HG03565 (cell line): ENCODE data around the gene COPB1.
"Not testable (repeated sequence)": the region's sequence is repeated elsewhere in the genome, so short reads cannot be mapped to it uniquely, and the experiment has no call there.

Experiments used
- ATAC-seq: cut with Tn5 transposase; IDR thresholded peaks from one replicate; pipeline ENCODE4 v1.9.1; 2021; ENCODE audit warnings: mild to moderate bottlenecking, moderate library complexity; ENCODE audit not compliant: unreplicated experiment

COPB1 gene, protein sequence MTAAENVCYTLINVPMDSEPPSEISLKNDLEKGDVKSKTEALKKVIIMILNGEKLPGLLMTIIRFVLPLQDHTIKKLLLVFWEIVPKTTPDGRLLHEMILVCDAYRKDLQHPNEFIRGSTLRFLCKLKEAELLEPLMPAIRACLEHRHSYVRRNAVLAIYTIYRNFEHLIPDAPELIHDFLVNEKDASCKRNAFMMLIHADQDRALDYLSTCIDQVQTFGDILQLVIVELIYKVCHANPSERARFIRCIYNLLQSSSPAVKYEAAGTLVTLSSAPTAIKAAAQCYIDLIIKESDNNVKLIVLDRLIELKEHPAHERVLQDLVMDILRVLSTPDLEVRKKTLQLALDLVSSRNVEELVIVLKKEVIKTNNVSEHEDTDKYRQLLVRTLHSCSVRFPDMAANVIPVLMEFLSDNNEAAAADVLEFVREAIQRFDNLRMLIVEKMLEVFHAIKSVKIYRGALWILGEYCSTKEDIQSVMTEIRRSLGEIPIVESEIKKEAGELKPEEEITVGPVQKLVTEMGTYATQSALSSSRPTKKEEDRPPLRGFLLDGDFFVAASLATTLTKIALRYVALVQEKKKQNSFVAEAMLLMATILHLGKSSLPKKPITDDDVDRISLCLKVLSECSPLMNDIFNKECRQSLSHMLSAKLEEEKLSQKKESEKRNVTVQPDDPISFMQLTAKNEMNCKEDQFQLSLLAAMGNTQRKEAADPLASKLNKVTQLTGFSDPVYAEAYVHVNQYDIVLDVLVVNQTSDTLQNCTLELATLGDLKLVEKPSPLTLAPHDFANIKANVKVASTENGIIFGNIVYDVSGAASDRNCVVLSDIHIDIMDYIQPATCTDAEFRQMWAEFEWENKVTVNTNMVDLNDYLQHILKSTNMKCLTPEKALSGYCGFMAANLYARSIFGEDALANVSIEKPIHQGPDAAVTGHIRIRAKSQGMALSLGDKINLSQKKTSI

DNA sequence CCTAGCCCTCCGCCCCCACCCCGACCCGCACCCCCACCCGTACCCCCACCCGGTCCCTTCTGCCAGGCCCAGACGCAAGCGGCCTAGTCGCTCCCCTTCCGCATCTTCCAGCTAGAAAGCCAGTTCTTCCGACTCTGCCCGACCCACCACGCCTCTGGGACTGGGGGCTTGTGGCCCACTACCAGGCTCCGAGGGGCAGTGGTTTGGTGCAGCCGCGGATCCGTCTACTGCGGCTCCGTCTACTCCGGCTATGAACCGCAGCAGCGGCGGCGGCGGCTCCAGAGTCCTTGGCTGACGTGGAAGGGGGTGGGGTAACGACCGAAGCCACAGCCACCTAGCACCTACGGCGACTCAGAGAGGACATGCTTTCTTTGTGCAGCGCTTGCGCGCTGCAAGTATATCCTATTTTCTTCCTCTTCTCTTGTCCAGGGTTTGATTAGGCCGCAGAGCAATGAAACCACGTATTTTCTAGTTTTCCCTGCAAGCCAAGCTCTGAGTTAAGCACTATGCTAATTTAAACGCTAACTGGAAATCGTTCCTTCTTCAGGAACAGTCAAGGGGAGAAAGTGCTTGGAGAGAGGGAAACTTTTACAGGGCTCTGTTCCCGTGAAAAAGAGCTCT lies at the start of gene COPB1:
Gene COPB1 (minus strand): TSS at position 252 of the 621 bp plus-strand sequence. CDS start 883 bp downstream, outside the sequence.
- peak; percentile 85 for ATAC-seq

DNA sequence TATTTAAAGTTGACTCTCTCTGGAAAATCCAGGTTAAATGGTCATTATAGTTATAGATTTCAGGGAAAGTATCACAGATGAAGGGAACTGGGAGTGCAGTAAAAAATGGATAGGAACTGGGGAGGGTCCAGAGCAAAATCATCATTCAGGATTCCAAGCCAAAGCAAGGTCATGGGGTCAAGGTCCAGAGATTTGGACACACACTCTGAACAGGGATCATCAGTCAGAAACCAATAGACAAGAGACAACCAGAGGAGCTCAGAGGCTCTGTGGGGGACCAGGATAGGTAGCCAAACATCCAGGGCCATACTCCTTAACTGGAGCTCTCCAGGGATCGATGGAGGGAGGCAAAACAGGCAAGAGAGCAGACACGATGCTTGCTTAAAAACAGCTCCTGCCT lies 47.8 kb upstream of the COPB1 start:
- no peak for ATAC-seq

- no peak for ATAC-seq
These were observed 47.1 kb upstream of the COPB1 start for GRCh38 chr11:14546672-14547071.

GRCh38 chr11:14544611-14545010 lies 45.0 kb upstream of the COPB1 start:
- ATAC-seq = peak; percentile 85

GRCh38 chr11:14543260-14543659 lies 43.6 kb upstream of the COPB1 start:
- no peak for ATAC-seq

DNA sequence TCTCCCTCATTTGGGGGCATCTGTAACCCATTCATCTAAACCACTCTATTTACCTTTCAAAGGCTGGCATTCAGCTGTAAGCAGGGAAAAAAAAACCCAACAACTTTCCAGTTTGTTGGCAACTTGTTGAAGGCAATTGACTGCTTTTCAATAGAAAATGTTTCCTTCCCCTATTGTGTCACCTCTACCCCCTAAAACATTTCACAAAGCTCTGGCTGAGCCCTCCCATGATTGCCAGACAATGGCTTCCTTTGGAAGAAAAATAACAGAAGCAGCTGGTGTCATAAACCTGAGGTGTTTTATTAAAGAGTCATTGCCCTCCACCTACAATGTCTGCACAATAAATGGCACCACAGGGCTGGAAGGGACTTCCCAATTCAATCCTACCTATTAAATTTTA lies 42.7 kb upstream of the COPB1 start:
- ATAC-seq = no peak

DNA sequence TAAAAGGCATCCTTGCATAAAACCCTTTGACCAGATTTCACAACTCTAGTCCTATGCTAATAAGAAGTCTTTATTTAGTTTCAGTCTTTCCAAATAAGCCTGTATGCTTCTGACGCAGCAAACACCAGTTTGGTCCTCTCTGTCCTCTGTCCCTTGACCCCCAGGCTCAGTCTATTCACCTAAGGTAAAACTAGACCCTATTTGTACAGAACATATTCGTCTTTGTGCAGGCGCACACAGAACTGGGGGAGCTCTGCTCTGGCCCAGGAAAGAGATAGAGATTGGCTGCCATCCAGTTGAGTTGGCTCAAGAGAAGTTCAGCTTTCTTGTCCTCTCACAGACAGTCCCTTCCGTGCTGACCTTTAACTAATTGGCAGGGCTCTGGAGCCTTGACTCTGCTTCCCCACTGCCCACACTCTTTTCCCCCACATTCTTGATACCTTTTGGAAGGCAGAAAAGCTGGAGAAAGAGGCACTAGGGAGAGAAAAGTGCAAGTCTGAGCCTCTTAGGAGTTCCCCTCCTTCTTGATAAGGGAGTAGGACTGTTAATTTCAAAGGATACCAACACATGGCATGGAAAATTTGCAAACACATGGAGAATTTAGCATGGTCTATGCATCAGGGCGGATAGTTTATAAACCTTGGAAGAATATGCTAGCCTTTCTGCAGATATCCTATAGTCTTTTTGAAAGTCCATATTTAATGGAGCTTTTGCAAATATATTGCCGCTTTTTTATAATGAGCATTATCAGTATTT lies 41.8 kb upstream of the COPB1 start:
- ATAC-seq = no peak

DNA sequence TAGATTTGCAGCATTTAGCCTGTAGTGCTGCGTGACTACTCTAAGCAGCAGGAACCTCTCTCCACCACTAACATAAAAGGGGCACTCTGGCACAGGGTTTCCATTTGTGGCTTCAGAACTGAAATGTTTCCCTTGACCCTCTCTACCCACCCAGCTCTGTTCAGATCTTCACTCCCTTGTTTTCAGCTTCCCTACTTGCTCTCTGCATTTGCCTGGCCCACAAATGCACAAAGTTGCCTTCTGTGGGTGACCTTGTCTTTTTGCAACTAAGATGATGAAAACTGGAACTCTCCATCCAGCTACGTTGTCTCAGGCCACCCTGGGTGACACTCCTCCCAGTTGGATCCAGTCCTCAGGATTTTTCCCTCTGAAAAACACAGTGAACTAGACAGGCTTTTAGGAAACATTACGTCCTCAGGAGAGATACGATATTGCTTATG lies 40.4 kb upstream of the COPB1 start:
- no peak for ATAC-seq

GRCh38 chr11:14538926-14539554 lies 39.4 kb upstream of the COPB1 start:
- no peak for ATAC-seq

- no peak for ATAC-seq
These were observed 38.8 kb upstream of the COPB1 start for GRCh38 chr11:14538271-14538925.

DNA sequence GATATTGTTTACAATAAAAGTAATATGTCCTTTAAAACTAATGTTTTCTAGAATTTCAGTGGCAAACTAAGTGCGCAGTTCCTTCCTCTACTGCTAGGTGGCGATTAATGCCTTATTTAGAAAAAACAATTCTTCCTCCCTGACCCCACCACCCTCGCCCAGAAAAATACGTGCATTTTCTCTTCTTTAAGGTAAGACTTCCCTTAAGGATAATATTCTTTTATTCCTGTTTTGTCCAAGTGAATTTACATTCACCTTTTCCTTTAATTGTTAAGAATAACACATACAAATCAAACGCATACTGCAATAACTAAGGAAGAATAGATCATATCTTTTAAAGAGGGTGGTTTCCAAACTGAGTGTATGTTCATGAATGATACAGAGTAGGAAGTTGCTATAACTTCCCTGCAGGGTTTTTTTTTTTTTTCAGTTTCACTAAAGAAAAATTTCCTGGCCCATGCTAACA lies 37.6 kb upstream of the COPB1 start:
- ATAC-seq = peak; percentile 60

- not testable (repeated sequence) for ATAC-seq
These were observed 35.6 kb upstream of the COPB1 start for GRCh38 chr11:14535166-14535565.

DNA sequence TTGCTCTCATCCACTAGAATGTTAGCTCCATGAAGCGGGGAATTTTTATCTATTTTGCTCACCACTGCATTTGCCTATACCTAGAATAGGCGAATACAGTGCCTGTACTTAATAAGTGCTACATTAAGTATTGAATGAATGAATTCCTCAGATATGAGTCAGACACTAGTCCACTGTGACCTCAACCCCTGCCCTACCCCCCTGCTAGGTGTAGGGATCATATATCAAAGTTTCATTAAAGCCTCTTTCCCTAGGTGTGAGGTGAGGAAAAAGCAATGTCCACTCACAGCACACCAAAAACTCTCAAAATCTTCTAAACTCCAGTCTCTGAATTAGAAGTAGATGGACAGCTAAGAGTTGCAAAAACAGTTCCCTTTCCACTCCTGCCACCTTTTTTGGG lies 30.3 kb upstream of the COPB1 start:
- ATAC-seq = no peak

GRCh38 chr11:14529321-14529720 lies 29.7 kb upstream of the COPB1 start:
- ATAC-seq = no peak

DNA sequence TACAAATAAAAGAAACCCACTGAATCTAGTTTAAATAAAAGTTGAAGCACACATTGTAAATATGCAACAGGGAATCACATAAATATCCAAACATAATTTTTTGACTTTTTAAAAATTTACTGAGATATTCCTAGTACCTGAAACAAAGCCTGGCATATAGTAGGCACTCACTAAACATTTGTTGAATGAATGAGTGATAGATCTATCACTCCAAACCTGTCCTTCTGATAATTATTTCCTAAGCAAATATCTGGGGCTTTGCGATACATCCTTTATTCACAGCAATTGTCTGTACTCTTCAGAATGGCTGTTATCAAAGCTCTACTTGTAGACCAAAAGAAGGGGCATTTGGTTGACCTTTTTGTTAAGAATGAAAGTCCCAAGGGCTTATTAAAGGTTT lies 23.2 kb upstream of the COPB1 start:
- ATAC-seq = no peak

GRCh38 chr11:14522245-14522644 lies 22.6 kb upstream of the COPB1 start:
- no peak for ATAC-seq

DNA sequence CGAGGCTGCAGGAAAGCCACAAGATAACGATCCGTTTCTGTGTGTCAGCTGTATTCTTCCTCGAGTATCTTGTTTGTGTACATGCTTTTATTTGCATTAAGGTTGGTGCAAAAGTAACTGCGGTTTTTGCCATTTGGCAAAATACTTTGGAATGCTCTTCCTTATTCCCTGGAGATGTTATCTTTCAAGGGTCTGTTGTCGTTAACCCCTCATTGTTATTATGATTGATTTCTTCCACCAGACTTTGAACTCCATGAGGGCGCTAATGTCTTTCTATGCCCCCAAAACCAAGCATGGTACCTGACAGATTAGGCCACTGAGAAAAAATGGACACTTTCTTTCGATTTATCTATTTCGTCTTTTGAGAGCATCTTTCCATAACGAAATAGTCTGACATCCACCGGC lies 21.1 kb upstream of the COPB1 start:
- no peak for ATAC-seq

DNA sequence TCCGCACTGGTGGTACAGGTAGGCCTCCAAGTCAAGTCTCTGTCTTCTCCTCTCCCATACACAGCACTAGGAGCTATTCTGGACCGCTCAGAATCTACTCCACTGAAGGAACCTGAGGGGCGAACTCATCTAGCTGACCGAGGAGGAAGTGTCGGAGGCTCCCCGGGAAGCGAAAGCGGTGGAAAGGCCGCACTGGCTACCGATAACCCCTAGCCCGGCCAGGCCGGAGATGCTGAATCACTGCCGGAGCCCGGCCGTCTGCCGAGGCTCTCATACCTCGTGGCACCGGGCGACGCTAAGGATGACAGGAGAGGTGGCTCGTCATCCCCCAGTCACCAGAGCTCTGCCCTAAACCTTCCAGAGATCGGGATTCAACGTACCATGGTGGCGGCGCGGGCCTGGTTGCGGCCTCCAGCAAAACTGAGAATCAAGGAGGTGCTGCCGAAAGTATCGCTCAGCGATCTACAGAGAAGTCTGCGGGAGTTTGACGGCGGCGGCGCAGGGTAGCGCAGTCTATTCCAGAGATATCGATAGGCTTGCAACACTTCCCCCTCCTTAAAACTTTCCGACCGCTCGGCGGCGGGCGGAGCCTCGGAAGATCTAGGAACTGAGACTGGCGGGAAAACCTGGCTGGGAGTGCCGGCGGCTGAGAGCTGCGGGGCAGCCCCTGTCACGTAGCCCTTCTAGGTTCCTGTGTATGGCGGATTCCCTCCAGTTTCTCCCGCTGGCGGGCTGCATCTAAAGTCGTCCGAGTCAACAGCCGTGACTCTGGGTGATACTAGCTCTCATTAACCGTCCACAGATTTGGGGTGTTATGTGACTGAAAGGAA lies 20.5 kb upstream of the COPB1 start, which contains the start of gene PSMA1:
Gene PSMA1 (minus strand): TSS at position 470 of the 830 bp plus-strand sequence. CDS start 87 bp downstream, at position 383.
- ATAC-seq = peak; percentile 91

- ATAC-seq = peak; percentile 1
These were observed 19.9 kb upstream of the COPB1 start for GRCh38 chr11:14519597-14519916.
